Measurements from ENCODE around the gene CEP164. TPM values are rescaled to one million over a fixed set of nuclear protein-coding genes. Genes with fewer than 3 reads are reported as not detected.

CEP164 gene
- total RNA-seq, 4 donors from 2014 or later: 10.0 to 20.2 (median 15.4) TPM

DNA sequence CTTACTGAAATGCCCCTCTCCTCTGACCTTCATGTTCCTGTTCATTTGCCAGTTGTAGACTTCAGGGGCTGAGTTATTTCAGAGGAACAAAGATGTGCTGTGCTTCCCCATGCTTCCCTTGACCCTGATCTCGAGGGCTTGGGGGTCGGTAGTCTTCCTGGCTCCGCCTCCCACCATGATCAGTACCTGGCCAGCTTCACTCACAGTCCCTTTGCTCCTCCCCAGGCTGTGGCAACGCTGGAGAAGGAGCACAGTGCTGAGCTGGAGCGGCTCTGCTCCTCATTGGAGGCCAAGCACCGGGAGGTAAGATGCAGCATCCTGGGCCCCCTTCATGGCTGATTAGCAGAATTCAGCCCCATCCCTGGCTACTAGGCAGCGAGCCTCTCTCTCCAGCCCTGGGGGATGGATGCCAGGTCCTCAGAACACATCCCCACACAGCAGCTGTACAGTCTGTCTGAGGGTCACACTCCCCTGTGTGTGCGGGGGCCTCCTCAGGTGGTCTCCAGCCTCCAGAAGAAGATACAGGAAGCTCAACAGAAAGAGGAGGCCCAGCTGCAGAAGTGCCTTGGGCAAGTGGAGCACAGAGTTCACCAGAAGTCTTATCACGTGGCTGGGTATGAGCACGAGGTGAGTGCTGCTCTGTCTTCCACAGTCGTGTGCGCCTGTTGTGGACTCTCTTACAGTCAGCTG lies 64.5 kb downstream of the CEP164 start:
- Histone ChIP-seq H3K4me3 (no peak overlapping the region), H3K27ac (no peak overlapping the region), H3K27me3 (no peaks in the 10 kb centered on the region), H3K9me3 (no peaks in the 10 kb centered on the region), H3K36me3 (peaks cover 0 to 40% (median 19%) of the 10 kb centered on the region in 4 donors), H3K4me1 (no peaks in the 10 kb centered on the region)
- TF ChIP-seq POLR2A (IDR thresholded peaks at IDR 0.05): no peak
- no peak for TF ChIP-seq POLR2AphosphoS5 (IDR thresholded peaks at IDR 0.05)
- TF ChIP-seq, protein P1, sequence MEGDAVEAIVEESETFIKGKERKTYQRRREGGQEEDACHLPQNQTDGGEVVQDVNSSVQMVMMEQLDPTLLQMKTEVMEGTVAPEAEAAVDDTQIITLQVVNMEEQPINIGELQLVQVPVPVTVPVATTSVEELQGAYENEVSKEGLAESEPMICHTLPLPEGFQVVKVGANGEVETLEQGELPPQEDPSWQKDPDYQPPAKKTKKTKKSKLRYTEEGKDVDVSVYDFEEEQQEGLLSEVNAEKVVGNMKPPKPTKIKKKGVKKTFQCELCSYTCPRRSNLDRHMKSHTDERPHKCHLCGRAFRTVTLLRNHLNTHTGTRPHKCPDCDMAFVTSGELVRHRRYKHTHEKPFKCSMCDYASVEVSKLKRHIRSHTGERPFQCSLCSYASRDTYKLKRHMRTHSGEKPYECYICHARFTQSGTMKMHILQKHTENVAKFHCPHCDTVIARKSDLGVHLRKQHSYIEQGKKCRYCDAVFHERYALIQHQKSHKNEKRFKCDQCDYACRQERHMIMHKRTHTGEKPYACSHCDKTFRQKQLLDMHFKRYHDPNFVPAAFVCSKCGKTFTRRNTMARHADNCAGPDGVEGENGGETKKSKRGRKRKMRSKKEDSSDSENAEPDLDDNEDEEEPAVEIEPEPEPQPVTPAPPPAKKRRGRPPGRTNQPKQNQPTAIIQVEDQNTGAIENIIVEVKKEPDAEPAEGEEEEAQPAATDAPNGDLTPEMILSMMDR (IDR thresholded peaks at IDR 0.05): no peak
- no peak for TF ChIP-seq EP300 (IDR thresholded peaks at IDR 0.05; ENCODE audit: low read depth)
- 95% methylated on average over 12 of the region's 12 CpGs; no CpG with 5 or more reads in 1 of the 2 donors for WGBS, 2 donors (ENCODE audit: low coverage in 1 of 2)
- no peak for DNase-seq
- intact Hi-C loops (cut with DNase I; ENCODE audit: low total_unique reads) (no loop called here), in situ Hi-C loops (cut with MboI; ENCODE audit: low pct_ligation_motif_present in 1 of 4, low pct_unique_long_range_greater_than_20kb in 1 of 4, low sequenced_read_pairs in 3 of 4) (no loop called here)

- Histone ChIP-seq H3K36me3 (peaks cover 0 to 41% (median 20%) of the 10 kb centered on the region in 4 donors), H3K4me3 (no peak overlapping the region), H3K9me3 (no peaks in the 10 kb centered on the region), H3K27me3 (no peaks in the 10 kb centered on the region), H3K27ac (no peak overlapping the region), H3K4me1 (no peaks in the 10 kb centered on the region)
- intact Hi-C loops (cut with DNase I; ENCODE audit: low total_unique reads): no loop called here
- no peak for DNase-seq
- WGBS, 2 donors (ENCODE audit: low coverage in 1 of 2): 92 to 100% methylated on average over 3 to 8 of the region's 8 CpGs
- in situ Hi-C loops (cut with MboI; ENCODE audit: low pct_ligation_motif_present in 1 of 4, low pct_unique_long_range_greater_than_20kb in 1 of 4, low sequenced_read_pairs in 3 of 4): no loop called here
- TF ChIP-seq POLR2AphosphoS5 (IDR thresholded peaks at IDR 0.05) (no peak), EP300 (IDR thresholded peaks at IDR 0.05; ENCODE audit: low read depth) (no peak), POLR2A (IDR thresholded peaks at IDR 0.05) (no peak)
- TF ChIP-seq, protein P1 (IDR thresholded peaks at IDR 0.05): no peak
Observed at GRCh38 chr11:117392979-117393378, 65.3 kb downstream of the CEP164 start.

- H3K27me3 ChIP-seq: no peaks in the 10 kb centered on the region
- intact Hi-C loops (cut with DNase I; ENCODE audit: low total_unique reads): no loop called here
- no peak overlapping the region for H3K4me3 ChIP-seq
- in situ Hi-C loops (cut with MboI; ENCODE audit: low pct_ligation_motif_present in 1 of 4, low pct_unique_long_range_greater_than_20kb in 1 of 4, low sequenced_read_pairs in 3 of 4): no loop called here
- no peak overlapping the region for H3K27ac ChIP-seq
- peaks cover 0 to 51% (median 23%) of the 10 kb centered on the region in 4 donors for H3K36me3 ChIP-seq
- H3K4me1 ChIP-seq: no peaks in the 10 kb centered on the region
- TF ChIP-seq EP300 (IDR thresholded peaks at IDR 0.05; ENCODE audit: low read depth) (no peak), POLR2A (IDR thresholded peaks at IDR 0.05) (no peak), POLR2AphosphoS5 (IDR thresholded peaks at IDR 0.05) (no peak)
- TF ChIP-seq, protein P1 (IDR thresholded peaks at IDR 0.05): no peak
- WGBS, 2 donors (ENCODE audit: low coverage in 1 of 2): 97 to 100% methylated on average over 1 to 14 of the region's 14 CpGs
- H3K9me3 ChIP-seq: peaks cover 0 to 4% of the 10 kb centered on the region in 2 donors
- DNase-seq: no peak
Observed at GRCh38 chr11:117394221-117394925, 66.7 kb downstream of the CEP164 start.

- no peaks in the 10 kb centered on the region for H3K4me1 ChIP-seq
- no peaks in the 10 kb centered on the region for H3K27me3 ChIP-seq
- intact Hi-C loops (cut with DNase I; ENCODE audit: low total_unique reads): no loop called here
- H3K4me3 ChIP-seq: no peak overlapping the region
- in situ Hi-C loops (cut with MboI; ENCODE audit: low pct_ligation_motif_present in 1 of 4, low pct_unique_long_range_greater_than_20kb in 1 of 4, low sequenced_read_pairs in 3 of 4): no loop called here
- peaks cover 0 to 4% of the 10 kb centered on the region in 2 donors for H3K9me3 ChIP-seq
- WGBS, 2 donors (ENCODE audit: low coverage in 1 of 2): 79% methylated on average over 4 of the region's 4 CpGs; no CpG with 5 or more reads in 1 of the 2 donors
- TF ChIP-seq, protein P1 (IDR thresholded peaks at IDR 0.05): no peak
- TF ChIP-seq POLR2AphosphoS5 (IDR thresholded peaks at IDR 0.05) (no peak), POLR2A (IDR thresholded peaks at IDR 0.05) (no peak), EP300 (IDR thresholded peaks at IDR 0.05; ENCODE audit: low read depth) (no peak)
- peaks cover 0 to 51% (median 23%) of the 10 kb centered on the region in 4 donors for H3K36me3 ChIP-seq
- DNase-seq: no peak
- no peak overlapping the region for H3K27ac ChIP-seq
Observed at GRCh38 chr11:117395476-117395875, 67.8 kb downstream of the CEP164 start.

Measured in transverse colon (tissue), 4 donors.